C4-2B (cell line): Measurements from ENCODE around the gene C6orf89.

Experiments used
- H3K27ac ChIP-seq: fragments of 450-650 bp; 2 replicates; pipeline ENCODE4 v1.5.1; 2017
- CTCF ChIP-seq: fragments of 450-650 bp; conservative IDR thresholded peaks from 2 replicates; pipeline ENCODE4 v1.5.1; 2017; ENCODE audit warnings: mild to moderate bottlenecking
- ZFX ChIP-seq: fragments of 450-650 bp; IDR thresholded peaks from 2 replicates; pipeline ENCODE4 v1.6.1; 2017

C6orf89 gene

GRCh38 chr6:36927691-36928546, 42.2 kb downstream of the C6orf89 start:
- no peak overlapping the region for H3K27ac ChIP-seq
- no peak for TF ChIP-seq CTCF
- TF ChIP-seq ZFX = no peak

- TF ChIP-seq CTCF = no peak
- no peak for TF ChIP-seq ZFX
Observed at GRCh38 chr6:36928547-36928918, 42.8 kb downstream of the C6orf89 start.

GRCh38 chr6:36929152-36929551, 43.4 kb downstream of the C6orf89 start:
- H3K27ac ChIP-seq = no peak overlapping the region
- TF ChIP-seq ZFX (no peak), CTCF (no peak)

More at GRCh38 chr6:36928547-36928918, 42.8 kb downstream of the C6orf89 start:
- no peak overlapping the region for H3K27ac ChIP-seq

GRCh38 chr6:36929607-36930006, 43.9 kb downstream of the C6orf89 start:
- TF ChIP-seq CTCF (no peak), ZFX (no peak)
- no peak overlapping the region for H3K27ac ChIP-seq

GRCh38 chr6:36930483-36930882, 44.7 kb downstream of the C6orf89 start:
- H3K27ac ChIP-seq = no peak overlapping the region
- no peak for TF ChIP-seq CTCF
- TF ChIP-seq ZFX = no peak

- TF ChIP-seq CTCF (no peak), ZFX (no peak)
Observed at GRCh38 chr6:36933102-36933501, 47.4 kb downstream of the C6orf89 start.

GRCh38 chr6:36933519-36933918, 47.8 kb downstream of the C6orf89 start:
- TF ChIP-seq ZFX (no peak), CTCF (no peak)
- no peak overlapping the region for H3K27ac ChIP-seq

More at GRCh38 chr6:36933102-36933501, 47.4 kb downstream of the C6orf89 start:
- H3K27ac ChIP-seq = no peak overlapping the region
